ENCODE data around the gene MORN4.
A peak's percentile ranks its signal among the peaks of the same experiment; 100 is the strongest.
"Not testable (repeated sequence)": the region's sequence is repeated elsewhere in the genome, so short reads cannot be mapped to it uniquely, and the experiment has no call there.

MORN4 gene

DNA sequence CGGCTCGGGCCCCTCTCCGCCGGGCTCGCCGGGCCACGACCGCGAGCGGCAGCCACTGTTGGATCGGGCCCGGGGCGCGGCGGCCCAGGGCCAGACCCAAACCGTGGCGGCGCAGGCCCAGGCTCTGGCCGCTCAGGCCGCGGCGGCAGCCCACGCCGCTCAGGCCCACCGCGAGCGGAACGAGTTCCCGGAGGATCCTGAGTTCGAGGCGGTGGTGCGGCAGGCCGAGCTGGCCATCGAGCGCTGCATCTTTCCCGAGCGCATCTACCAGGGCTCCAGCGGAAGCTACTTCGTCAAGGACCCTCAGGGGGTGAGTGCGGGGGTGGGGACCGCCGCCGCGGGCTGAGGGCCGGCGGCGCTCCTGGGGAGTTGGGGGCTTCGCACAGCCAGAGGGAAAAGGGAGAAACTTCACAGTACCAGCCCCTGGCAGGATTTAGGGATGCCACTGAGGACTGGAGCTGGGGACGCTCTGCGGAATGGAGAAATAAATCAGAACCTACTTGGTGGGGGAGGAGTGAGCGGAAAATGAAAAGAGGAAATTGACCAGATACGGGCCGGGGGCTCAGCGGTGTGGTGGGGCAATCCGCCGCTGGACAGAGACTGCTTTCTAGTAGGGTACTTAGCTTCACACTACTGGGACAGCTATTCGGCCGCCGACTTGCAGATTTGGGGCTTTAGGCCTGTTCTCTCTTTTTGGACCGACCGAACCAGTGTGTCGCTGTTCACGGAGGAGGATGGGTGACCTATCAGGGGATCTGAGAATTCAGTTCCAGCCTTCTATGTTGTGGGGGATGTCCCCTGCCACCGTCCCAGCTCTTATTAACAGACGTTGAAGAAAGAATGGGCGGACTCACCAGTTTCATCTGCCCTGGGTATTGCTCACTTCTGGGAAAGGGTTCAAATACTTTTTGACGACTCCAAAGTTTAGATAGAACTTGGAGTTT lies 7.8 kb upstream of the MORN4 start:
- DNase-seq: no peak

DNA sequence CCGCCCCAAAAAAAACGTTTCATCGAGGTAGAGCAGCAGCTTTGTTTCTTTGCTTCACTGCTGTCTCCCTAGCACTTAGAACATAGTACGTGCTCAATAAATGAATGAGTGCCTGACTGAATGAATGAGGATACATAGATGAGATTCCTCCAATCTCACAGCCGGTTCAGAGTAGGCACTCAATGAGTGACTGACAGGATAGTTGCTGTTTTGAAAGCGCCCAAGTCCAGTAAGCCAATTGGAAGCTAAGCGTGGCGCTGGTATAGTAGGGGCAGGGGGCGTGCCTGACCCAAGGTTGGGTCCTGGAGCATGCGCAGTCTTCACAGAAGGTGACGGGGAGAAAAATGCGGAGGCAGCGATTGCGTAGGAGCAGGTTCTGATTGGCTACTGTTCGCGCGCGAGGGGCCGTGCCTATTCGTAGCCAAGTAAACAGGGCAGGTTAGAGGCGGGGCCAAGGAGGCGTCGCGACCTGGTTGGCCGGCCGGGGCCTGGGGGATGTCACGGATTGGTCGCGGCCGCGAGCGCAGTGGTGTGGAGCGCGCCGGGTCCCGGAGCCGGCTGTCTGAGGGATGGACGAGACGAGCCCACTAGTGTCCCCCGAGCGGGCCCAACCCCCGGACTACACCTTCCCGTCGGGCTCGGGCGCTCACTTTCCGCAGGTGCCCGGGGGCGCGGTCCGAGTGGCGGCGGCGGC lies 7.0 kb upstream of the MORN4 start, which contains the start of gene PI4K2A:
Gene PI4K2A, plus strand, starts transcription at position 498 of the 694 bp plus-strand sequence. Its CDS starts 72 bp downstream, at position 570.
- peak; percentile 97 for DNase-seq

DNA sequence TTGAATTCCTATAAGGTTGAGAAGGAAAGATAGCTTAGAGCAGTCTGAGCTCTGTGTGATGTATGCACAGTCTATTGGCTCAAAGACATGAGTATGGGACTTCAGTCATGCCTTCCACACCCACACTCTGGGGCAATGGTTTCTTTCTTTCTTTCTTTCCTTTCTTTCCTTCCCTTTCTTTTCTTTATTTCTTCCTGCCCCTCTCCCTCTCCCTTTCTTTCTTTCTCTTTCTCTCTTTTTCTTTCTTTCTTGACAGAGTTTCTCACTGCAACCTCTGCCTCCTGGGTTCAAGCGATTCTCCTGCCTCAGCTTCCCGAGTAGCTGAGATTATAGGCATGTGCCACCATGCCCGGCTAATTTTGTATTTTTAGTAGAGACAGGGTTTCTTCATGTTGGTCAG lies 5.8 kb upstream of the MORN4 start:
- DNase-seq: not testable (repeated sequence)

DNA sequence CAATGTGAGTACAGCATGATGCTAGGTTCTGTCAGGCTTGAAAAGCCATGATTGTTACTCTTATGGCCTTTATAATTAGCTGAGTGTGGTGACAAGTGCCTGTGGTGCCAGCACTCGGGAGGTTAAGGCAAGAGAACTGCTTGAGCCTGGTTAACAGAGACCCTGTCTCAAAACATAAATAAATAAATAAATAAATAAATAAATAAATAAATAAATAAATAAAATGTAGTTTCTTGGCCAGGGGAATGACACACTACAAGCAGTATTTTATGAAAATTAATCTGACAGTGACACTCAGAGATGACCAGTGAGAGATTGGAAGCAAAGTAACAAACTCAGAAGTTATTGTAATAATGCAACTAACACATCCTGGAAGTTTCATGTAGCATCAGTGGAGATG lies 2.3 kb upstream of the MORN4 start:
- no peak for DNase-seq

DNA sequence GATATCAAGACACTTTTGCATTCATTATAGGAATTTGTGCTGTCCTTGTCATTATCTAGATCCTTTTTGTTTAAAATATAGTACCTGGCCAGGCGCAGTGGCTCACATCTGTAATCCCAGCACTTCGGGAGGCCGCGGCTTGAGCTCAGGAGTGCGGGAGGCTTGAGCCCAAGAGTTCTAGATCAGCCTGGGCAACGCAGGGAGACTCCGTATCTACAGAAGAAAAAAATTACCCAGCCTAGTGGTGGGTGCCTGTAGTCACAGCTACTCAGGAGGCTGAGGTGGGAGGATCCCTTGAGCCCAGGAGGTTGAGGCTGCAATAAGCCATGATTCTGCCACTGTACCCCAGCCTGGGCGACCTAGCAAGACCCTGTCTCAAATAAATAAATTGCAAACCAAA lies 621 bp upstream of the MORN4 start:
- no peak for DNase-seq

DNA sequence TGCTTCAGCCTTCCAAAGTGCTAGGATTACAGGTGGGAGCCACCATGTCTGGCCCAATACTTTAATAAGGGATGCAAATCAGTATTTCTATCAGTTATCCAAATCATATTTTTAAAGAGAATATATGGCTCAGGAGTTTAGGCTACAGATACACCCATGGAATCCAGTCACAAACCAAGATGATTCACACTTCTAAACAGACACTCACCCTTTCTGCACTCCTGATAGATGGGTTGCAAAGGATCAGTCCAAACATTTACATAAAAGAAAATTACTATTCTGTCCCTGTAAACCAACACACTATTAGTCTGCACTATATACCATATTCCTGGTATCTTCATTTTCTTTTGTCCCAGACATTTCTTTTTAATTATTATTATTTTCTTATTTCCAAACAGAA lies 2.2 kb downstream of the MORN4 start:
- DNase-seq: no peak

DNA sequence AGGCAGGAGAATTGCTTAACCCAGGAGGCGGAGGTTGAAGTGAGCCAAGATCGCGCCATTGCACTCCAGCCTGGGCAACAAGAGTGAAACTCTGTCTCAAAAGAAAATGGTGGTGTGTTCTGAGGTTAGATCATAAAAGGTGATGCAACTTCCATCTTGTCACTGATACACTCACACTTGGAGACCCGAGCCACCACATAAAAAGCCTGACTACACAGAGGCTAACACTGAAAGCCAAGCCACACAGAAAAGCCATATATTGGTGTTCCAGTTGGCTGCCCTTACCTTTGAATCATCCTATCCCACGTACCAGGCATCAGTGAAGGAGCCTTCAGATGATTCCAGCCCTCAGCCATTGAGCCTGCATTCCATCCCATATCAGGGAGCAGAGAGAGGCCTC lies 4.0 kb downstream of the MORN4 start:
- no peak for DNase-seq

DNA sequence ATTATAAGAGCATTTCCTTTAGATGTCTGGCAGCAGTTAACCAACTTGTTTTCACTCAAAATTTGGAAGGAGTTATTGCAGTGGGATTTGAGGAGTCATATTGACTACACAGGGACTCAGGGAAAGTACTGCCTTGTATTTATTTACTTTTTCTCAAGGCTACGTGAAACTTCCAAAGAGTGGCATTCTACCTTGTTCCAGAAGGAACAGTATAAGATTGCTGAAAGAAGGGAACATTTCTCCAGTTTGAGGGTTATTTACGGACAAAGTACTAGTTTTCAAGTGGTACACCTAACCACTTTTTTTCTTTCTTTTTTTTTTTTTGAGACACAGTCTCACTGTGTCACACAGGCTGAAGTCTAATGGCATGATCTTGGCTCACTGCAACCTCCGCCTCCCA lies 5.1 kb downstream of the MORN4 start:
- DNase-seq: no peak

DNA sequence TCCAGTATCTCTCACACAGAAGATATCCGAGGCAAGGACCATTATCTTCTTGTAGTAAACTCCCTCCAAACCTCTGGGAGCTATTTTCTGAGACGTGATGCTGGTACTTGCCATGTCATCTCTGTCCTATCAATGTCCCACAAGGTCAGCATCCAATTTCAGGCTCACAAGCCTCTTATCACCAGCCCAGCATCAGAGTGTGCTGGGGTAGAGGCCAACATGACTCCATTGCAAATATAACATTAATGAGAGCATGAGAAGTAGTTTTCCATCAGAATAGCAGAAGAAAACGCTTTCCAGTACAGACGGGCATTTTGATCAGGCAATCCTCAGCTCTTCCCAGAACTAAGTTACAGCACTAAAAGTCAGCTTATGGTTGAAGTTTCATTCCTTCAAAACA lies 5.6 kb downstream of the MORN4 start:
- no peak for DNase-seq

DNA sequence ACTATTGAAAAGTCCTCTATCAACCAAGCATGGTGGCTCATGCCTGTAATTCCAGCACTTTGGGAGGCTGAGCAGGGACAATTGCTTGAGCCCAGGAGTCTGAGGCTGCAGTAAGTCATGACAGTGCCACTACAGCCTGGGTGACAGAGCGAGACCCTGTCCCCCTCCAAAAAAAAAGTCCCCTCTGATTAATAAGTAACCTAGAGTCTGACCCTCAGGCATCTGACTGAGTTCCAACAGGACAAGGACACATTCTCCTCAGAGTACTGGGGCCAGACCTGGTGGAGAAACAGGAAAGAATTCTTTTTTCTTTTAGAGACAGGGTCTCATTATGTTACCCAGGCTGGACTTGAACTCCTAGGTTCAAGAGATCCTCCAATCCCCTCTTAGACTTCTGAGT lies 10.0 kb downstream of the MORN4 start:
- no peak for DNase-seq

DNA sequence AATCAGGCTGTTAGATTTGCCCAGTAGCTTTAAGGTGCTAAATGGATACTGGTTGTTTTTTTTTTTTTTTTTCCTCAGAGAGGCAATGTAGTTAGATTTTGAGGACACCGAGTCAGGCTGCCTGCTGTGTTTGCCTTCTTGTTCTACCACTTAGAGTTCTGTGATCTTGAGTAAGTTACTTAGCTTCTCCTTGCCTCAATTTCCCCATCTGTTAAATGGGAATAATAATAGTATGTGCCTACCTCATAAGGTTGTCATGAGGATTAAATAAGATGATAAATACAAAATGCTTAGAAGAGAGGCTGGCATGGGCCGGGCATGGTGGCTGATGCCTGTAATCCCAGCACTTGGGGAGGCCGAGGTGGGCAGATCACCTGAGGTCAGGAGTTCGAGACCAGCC lies 14.6 kb downstream of the MORN4 start:
- no peak for DNase-seq

DNA sequence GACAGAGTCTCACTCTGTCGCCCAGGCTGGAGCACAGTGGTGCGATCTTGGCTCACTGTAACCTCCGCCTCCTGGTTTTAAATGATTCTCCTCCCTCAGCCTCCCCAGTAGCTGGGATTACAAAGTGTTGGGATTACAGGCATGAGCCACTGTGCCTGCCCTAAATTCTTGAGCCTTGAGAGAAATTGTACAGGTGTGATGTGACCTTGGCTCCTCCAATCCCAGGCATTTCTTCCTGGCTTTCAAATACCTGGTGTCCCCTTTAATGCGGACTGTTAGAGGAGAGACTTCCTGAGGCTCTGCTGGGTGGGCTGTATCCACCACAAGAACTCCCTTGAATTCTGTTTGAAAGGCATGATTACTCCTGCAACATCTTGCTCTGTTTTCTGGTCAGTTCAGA lies 15.0 kb downstream of the MORN4 start:
- DNase-seq: no peak

DNA sequence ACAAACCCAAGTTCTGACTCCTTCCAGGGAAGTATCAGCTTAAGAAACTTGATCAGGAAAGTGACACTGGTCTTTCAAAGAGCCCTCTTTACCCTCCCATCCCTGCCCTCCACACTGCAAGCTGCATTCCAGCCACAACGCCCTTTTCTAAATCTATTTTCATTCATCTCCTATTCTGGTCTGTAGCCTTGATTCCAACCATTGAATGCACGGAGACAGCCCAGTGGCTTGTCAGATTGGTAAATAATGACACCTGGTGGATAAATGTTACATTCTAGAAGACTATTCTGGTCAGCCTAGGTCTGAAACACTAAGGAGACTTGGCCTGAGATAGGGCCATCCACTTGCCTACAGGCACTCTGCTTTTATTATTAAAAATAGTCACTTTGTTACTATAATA lies 20.9 kb downstream of the MORN4 start:
- peak; percentile 49 for DNase-seq

DNA sequence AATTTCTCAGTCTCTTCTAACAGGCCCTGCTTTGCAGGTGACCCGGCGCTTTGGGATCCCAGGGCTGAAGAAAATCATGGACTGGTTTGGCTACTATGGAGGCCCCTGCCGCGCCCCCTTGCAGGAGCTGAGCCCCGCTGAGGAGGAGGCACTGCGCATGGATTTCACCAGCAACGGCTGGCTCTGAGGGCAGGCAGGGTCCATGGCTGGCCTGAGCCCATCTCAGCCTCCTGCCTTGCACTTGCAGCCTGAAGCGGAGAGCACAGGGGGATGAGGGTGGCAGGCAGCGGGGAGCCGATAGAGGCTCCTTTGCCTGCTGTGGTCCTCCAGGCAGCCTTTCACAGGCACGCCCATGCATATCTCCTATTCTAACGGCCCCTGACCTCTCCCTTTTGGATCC lies 21.8 kb downstream of the MORN4 start:
- no peak for DNase-seq

DNA sequence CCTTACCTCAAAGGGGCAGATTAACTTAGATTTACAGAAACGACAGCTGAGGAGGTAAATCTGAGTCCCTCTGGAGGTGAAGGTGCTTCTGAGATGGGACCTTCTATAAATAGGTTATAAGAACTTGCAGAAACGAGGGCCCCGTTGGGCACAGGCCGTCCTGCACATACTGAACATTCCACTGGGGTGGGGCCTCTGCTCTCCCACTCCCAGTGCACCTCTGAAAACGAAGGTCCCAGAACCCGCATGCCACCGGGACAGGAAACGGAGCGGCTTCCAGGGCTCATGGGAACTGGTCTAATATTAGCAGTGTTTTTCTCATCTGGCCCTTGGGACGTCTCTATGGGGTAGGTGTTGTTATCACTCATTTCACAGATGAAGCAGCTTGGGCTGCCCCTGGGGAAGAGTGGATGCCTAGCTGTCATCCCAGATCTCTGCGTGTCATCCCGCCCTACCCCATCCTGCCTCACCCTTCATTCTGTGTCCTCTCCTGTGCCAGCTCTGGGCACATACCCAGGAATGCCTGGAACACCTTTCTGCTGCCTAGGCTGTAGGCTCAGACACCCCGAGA lies 24.2 kb downstream of the MORN4 start:
- DNase-seq: no peak

DNA sequence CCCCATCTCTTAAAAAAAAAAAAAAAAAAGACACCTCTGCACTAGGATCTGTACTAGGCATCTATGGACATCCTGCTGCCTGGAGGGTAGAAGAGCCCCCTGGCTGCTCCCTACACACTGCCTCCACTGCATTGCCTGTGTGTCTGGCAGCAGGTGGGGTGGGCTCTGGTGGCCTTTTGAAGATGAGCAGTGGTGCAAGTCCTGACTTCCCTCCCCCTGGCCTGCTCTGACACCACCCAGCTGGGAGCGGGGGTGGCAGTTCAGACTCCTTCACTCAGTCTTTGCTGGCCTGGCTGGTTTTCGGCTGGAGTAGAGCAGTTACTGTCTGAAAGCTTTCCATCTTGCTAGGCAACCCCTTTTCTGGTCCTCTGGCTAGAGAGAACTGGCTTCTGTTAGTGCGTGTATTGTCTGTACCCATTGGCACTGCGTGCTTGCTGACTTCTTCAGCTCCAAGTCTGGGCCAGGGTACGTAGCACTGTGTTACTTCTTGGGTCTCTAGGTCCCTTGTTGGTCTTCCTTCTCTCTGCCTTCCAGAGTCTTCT lies 26.1 kb downstream of the MORN4 start:
- no peak for DNase-seq

DNA sequence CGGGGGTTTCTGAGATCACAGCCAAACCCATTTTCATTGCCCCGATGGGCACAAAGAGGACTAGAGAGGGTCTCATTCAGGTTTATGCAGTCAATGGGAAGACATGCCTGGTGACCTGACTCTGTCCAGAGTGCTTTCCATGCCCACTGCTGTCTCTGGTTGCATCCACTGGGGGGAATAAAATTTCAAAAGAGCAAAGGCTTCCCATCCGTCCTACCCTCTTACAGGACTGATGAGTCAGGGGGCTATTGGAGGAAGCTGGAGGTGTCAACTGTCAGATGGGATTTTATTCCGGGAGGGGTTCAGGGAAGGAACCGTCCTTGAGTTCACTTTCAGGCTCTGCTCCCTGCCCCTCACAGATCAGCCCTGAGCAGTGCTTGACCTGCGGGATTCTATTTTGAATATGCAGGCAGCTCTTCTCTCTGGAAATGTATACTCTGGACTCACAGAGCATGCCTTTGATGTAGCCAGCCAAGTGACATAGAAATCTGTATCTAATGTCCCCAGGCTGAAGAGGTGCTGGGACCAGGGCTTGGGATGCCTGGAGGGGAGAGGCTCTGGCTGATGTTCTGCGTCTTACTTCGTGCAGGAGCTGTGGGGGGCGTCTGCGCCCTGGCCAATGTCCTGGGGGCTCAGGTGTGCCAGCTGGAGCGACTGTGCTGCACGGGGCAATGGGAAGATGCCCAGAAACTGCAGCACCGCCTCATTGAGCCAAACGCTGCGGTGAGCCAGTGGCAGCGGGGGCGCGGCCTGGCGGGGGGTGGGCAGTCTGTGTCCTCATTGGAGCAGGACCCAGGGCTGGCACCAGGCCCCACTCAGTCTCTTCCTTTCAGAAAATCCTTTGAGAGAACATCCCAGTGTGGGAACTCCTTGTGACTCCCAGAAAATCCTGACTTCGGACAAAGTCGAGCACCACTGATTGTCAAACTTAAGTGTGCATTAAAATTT lies 31.8 kb downstream of the MORN4 start:
- no peak for DNase-seq

DNA sequence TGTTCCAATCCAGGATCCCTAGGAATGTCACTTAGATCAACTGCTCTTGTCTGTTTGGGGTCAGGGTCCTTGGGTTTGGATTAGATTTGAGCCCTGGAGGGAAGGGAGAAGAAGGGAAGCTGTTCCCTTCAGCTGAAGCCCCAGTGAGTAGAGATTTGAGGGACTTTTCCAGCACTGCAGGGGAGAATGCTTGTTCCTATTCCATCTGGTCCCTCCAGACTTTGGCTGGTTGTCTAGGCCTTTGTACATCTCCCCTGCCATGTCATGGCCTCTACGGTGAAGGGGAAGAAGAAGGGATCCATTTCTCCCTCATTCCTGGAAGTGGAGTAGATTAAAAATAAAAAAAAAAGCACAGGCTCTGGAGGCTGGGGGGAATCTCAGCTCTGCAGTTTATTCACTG lies 32.7 kb downstream of the MORN4 start:
- no peak for DNase-seq

DNA sequence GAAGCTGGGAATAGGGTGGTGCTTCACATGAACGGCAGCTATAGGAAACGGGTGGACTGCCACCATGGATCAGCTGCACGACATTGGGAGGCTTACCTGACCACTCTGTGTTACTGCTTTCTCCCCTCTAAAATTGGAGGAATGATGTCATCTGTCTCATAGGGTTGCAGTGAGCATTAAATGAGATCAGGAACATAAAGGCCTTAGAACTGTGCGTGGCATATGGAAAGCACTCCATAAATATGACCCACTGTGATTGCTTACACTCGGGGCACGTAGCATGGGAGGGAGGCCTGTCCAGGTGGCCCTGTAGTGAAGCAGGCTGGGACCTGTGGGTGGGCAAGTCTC lies 34.1 kb downstream of the MORN4 start:
- no peak for DNase-seq

DNA sequence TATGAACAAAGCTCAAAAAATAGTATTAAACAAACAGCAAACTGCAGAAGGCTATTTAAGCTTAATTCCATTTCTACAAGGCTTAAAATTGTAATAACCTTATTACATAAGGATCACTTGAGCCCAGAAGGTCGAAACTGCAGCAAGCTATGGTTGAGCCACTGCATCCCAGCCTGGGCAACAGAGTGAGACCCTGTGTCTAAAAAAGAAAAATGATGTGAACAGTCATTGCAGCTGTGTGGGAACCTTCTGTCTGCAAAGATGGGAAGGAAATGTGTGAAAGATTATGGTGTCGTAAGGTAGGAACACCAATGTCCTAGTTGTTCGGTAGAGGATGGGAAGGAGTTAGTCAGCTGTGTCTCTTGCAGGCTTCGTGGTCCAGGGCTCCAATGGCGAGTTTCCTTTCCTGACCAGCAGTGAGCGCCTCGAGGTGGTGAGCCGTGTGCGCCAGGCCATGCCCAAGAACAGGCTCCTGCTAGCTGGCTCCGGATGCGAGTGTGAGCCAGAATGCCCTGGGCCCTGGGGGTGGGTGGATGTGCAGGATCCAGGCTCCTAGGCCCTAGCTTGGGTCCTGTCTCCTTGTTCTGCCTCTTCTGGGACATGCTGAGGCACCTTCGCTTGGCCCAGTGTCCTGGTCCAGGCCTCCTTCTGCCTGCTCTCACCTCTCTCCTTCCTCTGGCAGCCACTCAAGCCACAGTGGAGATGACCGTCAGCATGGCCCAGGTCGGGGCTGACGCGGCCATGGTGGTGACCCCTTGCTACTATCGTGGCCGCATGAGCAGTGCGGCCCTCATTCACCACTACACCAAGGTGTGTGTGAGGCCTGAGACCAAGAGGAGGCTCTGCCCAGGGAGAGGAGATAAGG lies 34.7 kb downstream of the MORN4 start:
- DNase-seq: no peak

DNA sequence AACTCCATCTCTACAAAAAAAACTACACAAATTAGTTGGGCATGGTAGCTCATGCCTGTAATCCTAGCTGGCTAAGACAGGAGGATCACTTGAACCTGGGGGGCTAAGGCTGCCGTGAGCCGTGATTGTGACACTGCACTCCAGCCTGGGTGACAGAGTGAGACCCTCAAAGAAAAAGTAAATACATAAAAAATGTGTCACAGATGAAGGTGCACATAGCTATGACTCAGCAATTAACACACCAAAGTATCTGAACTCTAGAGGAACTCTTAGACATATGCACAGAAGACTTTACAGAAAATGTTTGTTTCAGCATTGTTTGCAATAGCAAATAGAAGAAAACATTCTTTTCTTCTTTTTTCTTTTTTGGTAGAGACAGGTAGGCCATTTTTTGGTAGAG lies 35.5 kb downstream of the MORN4 start:
- no peak for DNase-seq

Measured in NCI-H226 (cell line).